ENCODE measurements around the gene UQCC5.

UQCC5 gene

DNA sequence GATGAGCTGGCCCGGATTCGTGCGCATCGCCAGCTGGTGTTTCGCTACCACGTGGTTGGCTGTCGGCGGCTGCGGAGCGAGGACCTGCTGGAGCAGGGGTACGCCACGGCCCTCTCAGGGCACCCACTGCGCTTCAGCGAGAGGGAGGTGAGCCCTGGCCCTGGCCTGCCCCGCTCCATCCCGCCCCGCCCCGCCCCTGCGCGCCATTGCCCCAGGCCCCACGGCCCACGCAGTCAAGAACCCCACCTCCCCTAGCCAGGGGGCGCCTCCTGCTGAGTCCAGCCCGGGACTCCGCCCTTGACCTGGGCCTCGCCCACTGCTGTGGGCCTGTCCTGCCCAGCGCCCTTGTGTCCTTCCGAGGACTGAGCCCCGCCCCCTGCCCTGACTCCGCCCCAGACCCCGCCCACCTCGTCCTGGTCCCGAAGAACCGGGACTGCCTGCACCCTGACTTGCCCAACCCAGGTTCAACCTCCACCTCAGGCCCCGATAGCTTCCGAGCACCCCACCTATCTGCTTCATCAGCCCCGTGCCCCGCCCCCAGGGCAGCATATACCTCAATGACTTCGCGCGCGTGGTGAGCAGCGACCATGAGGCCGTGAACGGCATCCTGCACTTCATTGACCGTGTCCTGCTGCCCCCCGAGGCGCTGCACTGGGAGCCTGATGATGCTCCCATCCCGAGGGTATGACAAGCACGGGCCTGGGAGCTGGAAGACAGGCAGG lies 17.5 kb upstream of the UQCC5 start:
- no peak for ATAC-seq
- TF ChIP-seq, protein P1, sequence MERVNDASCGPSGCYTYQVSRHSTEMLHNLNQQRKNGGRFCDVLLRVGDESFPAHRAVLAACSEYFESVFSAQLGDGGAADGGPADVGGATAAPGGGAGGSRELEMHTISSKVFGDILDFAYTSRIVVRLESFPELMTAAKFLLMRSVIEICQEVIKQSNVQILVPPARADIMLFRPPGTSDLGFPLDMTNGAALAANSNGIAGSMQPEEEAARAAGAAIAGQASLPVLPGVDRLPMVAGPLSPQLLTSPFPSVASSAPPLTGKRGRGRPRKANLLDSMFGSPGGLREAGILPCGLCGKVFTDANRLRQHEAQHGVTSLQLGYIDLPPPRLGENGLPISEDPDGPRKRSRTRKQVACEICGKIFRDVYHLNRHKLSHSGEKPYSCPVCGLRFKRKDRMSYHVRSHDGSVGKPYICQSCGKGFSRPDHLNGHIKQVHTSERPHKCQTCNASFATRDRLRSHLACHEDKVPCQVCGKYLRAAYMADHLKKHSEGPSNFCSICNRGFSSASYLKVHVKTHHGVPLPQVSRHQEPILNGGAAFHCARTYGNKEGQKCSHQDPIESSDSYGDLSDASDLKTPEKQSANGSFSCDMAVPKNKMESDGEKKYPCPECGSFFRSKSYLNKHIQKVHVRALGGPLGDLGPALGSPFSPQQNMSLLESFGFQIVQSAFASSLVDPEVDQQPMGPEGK (CRISPR knock-in tag; IDR thresholded peaks at IDR 0.05; ENCODE audit: borderline replicate concordance) = no peak
- TF ChIP-seq PPARA (CRISPR knock-in tag; IDR thresholded peaks at IDR 0.05; ENCODE audit: borderline replicate concordance) (no peak), ZC3H10 (CRISPR knock-in tag; IDR thresholded peaks at IDR 0.05) (no peak), BACH2 (CRISPR knock-in tag; IDR thresholded peaks at IDR 0.05; ENCODE audit: borderline replicate concordance) (no peak), GLIS3 (CRISPR knock-in tag; IDR thresholded peaks at IDR 0.05) (no peak), SNAI2 (CRISPR knock-in tag; IDR thresholded peaks at IDR 0.05) (no peak), ISL1 (CRISPR knock-in tag; IDR thresholded peaks at IDR 0.05) (no peak), CSDC2 (CRISPR knock-in tag; IDR thresholded peaks at IDR 0.05) (no peak), RARB (CRISPR knock-in tag; IDR thresholded peaks at IDR 0.05) (no peak), ZFP30 (CRISPR knock-in tag; IDR thresholded peaks at IDR 0.05) (no peak), ZFP3 (CRISPR knock-in tag; IDR thresholded peaks at IDR 0.05) (no peak), ARNTL (CRISPR knock-in tag; IDR thresholded peaks at IDR 0.05; ENCODE audit: borderline replicate concordance, low read depth) (no peak), ZNF8 (CRISPR knock-in tag; IDR thresholded peaks at IDR 0.05) (no peak), TOX (CRISPR knock-in tag; IDR thresholded peaks at IDR 0.05; ENCODE audit: borderline replicate concordance) (no peak)
- TF ChIP-seq, protein P2, sequence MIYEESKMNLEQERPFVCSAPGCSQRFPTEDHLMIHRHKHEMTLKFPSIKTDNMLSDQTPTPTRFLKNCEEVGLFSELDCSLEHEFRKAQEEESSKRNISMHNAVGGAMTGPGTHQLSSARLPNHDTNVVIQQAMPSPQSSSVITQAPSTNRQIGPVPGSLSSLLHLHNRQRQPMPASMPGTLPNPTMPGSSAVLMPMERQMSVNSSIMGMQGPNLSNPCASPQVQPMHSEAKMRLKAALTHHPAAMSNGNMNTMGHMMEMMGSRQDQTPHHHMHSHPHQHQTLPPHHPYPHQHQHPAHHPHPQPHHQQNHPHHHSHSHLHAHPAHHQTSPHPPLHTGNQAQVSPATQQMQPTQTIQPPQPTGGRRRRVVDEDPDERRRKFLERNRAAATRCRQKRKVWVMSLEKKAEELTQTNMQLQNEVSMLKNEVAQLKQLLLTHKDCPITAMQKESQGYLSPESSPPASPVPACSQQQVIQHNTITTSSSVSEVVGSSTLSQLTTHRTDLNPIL (CRISPR knock-in tag; IDR thresholded peaks at IDR 0.05; ENCODE audit: low read depth) = no peak

DNA sequence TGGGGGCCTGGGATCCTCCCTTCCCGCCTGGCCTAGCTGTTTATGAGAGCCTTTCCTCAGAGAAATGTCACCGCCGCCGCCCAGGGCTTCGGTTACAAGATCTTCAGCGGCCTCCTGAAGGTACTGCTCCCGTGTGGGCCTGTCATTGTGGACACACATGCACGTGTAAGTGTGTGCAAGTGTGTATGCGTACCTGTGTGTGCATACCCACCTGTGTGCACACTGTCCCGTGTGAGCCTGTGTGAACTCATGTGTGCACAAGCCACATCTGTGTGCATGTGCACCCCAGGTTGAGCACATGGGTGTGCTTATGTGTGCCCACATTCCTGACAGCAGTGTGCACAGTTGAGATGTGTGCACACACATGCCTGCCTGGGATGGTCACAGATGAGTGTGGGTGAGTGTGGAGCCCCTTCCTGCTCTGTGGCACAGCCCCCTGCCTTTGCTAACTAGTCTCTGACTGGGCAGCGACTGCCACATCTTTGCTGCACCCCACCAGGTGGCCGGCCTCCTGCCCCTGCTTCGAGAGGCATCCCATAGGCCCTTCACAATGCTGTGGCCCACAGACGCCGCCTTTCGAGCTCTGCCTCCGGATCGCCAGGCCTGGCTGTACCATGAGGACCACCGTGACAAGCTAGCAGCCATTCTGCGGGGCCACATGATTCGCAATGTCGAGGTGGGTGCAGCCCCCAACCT lies 16.8 kb upstream of the UQCC5 start:
- TF ChIP-seq ESRRG (CRISPR knock-in tag; IDR thresholded peaks at IDR 0.05) (no peak), BACH2 (CRISPR knock-in tag; IDR thresholded peaks at IDR 0.05; ENCODE audit: borderline replicate concordance) (no peak), ZNF8 (CRISPR knock-in tag; IDR thresholded peaks at IDR 0.05) (no peak), ZFP30 (CRISPR knock-in tag; IDR thresholded peaks at IDR 0.05) (no peak), SNAI2 (CRISPR knock-in tag; IDR thresholded peaks at IDR 0.05) (no peak), ISL1 (CRISPR knock-in tag; IDR thresholded peaks at IDR 0.05) (no peak), GLIS3 (CRISPR knock-in tag; IDR thresholded peaks at IDR 0.05) (no peak), ZFP3 (CRISPR knock-in tag; IDR thresholded peaks at IDR 0.05) (no peak)
- TF ChIP-seq, protein P2 (CRISPR knock-in tag; IDR thresholded peaks at IDR 0.05; ENCODE audit: low read depth) = no peak
- no peak for ATAC-seq

DNA sequence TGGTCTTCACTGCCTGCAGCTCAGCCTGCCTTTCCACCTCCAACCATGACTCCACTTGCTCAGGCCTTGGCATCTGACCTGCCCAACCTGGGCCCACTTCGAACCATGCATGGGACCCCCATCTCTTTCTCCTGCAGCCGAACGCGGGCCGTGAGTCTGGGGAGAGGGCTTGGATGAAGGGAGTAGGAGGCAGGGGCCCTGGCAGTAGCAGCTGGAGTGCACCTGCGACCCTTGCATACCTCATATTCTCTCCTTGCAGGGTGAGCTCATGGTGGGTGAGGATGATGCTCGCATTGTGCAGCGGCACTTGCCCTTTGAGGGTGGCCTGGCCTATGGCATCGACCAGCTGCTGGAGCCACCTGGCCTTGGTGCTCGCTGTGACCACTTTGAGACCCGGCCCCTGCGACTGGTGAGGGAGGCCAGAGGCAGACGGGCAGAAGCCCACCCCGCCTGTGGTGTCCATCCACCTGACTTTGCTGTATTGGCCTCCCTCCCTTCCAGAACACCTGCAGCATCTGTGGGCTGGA lies 16.2 kb upstream of the UQCC5 start:
- no peak for ATAC-seq
- TF ChIP-seq ZC3H10 (CRISPR knock-in tag; IDR thresholded peaks at IDR 0.05) = no peak
- no peak for TF ChIP-seq TCF4 (CRISPR knock-in tag; IDR thresholded peaks at IDR 0.05; ENCODE audit: borderline replicate concordance)
- no peak for TF ChIP-seq ZNF565 (CRISPR knock-in tag; conservative IDR thresholded peaks at IDR 0.05; ENCODE audit: low read depth)
- no peak for TF ChIP-seq SNAI2 (CRISPR knock-in tag; IDR thresholded peaks at IDR 0.05)
- TF ChIP-seq, protein P3, sequence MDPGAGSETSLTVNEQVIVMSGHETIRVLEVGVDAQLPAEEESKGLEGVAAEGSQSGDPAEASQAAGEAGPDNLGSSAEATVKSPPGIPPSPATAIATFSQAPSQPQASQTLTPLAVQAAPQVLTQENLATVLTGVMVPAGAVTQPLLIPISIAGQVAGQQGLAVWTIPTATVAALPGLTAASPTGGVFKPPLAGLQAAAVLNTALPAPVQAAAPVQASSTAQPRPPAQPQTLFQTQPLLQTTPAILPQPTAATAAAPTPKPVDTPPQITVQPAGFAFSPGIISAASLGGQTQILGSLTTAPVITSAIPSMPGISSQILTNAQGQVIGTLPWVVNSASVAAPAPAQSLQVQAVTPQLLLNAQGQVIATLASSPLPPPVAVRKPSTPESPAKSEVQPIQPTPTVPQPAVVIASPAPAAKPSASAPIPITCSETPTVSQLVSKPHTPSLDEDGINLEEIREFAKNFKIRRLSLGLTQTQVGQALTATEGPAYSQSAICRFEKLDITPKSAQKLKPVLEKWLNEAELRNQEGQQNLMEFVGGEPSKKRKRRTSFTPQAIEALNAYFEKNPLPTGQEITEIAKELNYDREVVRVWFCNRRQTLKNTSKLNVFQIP (CRISPR knock-in tag; IDR thresholded peaks at IDR 0.05; ENCODE audit: borderline replicate concordance, low read depth) = no peak
- TF ChIP-seq ISL1 (CRISPR knock-in tag; IDR thresholded peaks at IDR 0.05) = no peak
- TF ChIP-seq, protein P4, sequence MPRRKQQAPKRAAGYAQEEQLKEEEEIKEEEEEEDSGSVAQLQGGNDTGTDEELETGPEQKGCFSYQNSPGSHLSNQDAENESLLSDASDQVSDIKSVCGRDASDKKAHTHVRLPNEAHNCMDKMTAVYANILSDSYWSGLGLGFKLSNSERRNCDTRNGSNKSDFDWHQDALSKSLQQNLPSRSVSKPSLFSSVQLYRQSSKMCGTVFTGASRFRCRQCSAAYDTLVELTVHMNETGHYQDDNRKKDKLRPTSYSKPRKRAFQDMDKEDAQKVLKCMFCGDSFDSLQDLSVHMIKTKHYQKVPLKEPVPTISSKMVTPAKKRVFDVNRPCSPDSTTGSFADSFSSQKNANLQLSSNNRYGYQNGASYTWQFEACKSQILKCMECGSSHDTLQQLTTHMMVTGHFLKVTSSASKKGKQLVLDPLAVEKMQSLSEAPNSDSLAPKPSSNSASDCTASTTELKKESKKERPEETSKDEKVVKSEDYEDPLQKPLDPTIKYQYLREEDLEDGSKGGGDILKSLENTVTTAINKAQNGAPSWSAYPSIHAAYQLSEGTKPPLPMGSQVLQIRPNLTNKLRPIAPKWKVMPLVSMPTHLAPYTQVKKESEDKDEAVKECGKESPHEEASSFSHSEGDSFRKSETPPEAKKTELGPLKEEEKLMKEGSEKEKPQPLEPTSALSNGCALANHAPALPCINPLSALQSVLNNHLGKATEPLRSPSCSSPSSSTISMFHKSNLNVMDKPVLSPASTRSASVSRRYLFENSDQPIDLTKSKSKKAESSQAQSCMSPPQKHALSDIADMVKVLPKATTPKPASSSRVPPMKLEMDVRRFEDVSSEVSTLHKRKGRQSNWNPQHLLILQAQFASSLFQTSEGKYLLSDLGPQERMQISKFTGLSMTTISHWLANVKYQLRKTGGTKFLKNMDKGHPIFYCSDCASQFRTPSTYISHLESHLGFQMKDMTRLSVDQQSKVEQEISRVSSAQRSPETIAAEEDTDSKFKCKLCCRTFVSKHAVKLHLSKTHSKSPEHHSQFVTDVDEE (CRISPR knock-in tag; IDR thresholded peaks at IDR 0.05) = no peak

Data from SK-N-SH treated with all-trans-retinoic acid at 6 μM for 48 hours (cell line).